WERI-Rb-1 (cell line): ENCODE results near the gene DCBLD1.

ENCODE experiments used
- DNase-seq: peaks from one replicate; pipeline ENCODE4 v3.0.0-alpha.2; 2020
- H3K27ac ChIP-seq: fragments of 250-450 bp; sonication (Bioruptor Pico); 2 replicates; pipeline ENCODE4 v1.5.1; 2020; ENCODE audit warnings: mild to moderate bottlenecking, moderate library complexity
- H3K27me3 ChIP-seq: fragments of 250-450 bp; sonication (Bioruptor Pico); 2 replicates; pipeline ENCODE4 v1.5.1; 2021; ENCODE audit warnings: mild to moderate bottlenecking, low read depth, moderate library complexity; ENCODE audit not compliant: insufficient read depth, severe bottlenecking
- H3K36me3 ChIP-seq: fragments of 250-450 bp; sonication (Bioruptor Pico); 2 replicates; pipeline ENCODE4 v1.5.1; 2020; ENCODE audit warnings: mild to moderate bottlenecking, moderate library complexity
- H3K4me3 ChIP-seq: 2 replicates; pipeline ENCODE4 v1.5.1; 2011; ENCODE audit warnings: low read depth, mild to moderate bottlenecking, control low read depth, low read length
- H3K9me3 ChIP-seq: fragments of 250-450 bp; sonication (Bioruptor Pico); 2 replicates; pipeline ENCODE4 v1.5.1; 2021; ENCODE audit warnings: mild to moderate bottlenecking, moderate library complexity; ENCODE audit not compliant: severe bottlenecking
- CTCF ChIP-seq: IDR thresholded peaks from 2 replicates; pipeline ENCODE4 v1.5.1; 2011; ENCODE audit warnings: low read depth, mild to moderate bottlenecking, control low read depth, inconsistent platforms, low read length

DCBLD1 gene

GRCh38 chr6:117592983-117593759 lies 110.7 kb downstream of the DCBLD1 start:
- Histone ChIP-seq H3K4me3 (no peak overlapping the region), H3K36me3 (peaks cover 18% of the 10 kb centered on the region)
- TF ChIP-seq CTCF, result no peak

DNA sequence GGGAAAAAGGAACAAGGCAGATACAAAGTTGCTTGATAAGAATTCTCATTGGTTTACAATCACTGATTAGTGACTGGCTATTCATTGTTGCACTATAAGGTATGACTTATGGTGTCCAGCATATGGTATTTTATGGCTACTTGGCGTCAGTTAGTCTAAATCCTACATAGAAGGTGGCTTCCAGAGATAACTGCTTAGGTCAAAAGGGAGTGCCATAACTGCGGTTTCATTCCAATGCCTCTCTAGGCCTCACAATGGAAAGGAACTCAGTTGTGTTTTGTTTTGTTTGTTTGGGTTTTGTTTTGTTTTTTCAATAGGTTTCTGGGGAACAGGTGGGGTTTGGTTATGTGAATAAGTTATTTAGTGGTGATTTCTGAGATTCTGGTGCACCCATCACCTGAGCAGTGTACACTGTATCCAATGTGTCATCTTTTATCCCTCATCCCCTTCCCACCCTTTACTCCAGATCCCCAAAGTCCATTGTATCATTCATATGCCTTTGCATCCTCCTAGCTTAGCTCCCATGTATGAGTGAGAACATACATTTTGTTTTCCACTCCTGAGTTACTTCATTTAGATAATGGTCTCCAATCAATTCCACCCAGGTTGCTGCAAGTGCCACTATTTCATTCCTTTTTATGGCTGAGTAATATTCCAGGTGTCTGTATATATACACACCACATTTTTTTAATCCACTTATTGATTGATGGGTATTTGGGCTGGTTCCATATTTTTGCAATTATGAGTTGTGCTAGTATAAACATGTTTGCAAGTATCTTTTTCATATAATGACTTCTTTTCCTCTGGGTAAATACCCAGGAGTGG lies 112.8 kb downstream of the DCBLD1 start:
- H3K27me3 ChIP-seq, result no peaks in the 10 kb centered on the region
- no peak overlapping the region for H3K4me3 ChIP-seq
- H3K9me3 ChIP-seq, result peaks cover 3% of the 10 kb centered on the region
- H3K27ac ChIP-seq, result no peak overlapping the region
- H3K36me3 ChIP-seq, result peaks cover 29% of the 10 kb centered on the region
- DNase-seq, result no peak
- TF ChIP-seq CTCF, result no peak

More at GRCh38 chr6:117592983-117593759, 110.7 kb downstream of the DCBLD1 start:
- Histone ChIP-seq H3K27me3 (no peaks in the 10 kb centered on the region), H3K9me3 (peaks cover 3% of the 10 kb centered on the region), H3K27ac (no peak overlapping the region)
- no peak for DNase-seq

- H3K4me3 ChIP-seq, result no peak overlapping the region
- H3K9me3 ChIP-seq, result peaks cover 3% of the 10 kb centered on the region
- no peak overlapping the region for H3K27ac ChIP-seq
- H3K36me3 ChIP-seq, result peaks cover 30% of the 10 kb centered on the region
- no peak for TF ChIP-seq CTCF
- no peak for DNase-seq
- no peaks in the 10 kb centered on the region for H3K27me3 ChIP-seq
These were observed 115.3 kb downstream of the DCBLD1 start for GRCh38 chr6:117597755-117598154.
